ENCODE results near the gene CDCP1. TPM values are rescaled to one million over a fixed set of nuclear protein-coding genes. Genes with fewer than 3 reads are reported as not detected.

CDCP1 gene
- total and polyA plus RNA-seq, 5 experiments from 2014 or later, result 0.07 TPM; not detected in 4

GRCh38 chr3:45181496-45181895, 35.3 kb upstream of the CDCP1 start:
- Mint-ChIP-seq H3K4me1 (peaks cover 0 to 2% (median 0%) of the 10 kb centered on the region in 4 donors), H3K9me3 (no peaks in the 10 kb centered on the region), H3K36me3 (no peaks in the 10 kb centered on the region), H3K27me3 (peaks cover 3 to 61% (median 15%) of the 10 kb centered on the region in 5 donors), H3K27ac (no peak overlapping the region), H3K4me3 (no peak overlapping the region)
- no peak for DNase-seq
- no peak for ATAC-seq
- POLR2A ChIA-PET, result no interaction called here

GRCh38 chr3:45180899-45181298, 34.7 kb upstream of the CDCP1 start:
- Mint-ChIP-seq H3K36me3 (no peaks in the 10 kb centered on the region), H3K4me1 (peaks cover 0 to 2% (median 0%) of the 10 kb centered on the region in 4 donors), H3K9me3 (no peaks in the 10 kb centered on the region), H3K4me3 (no peak overlapping the region), H3K27me3 (peaks cover 3 to 56% (median 15%) of the 10 kb centered on the region in 5 donors), H3K27ac (no peak overlapping the region)
- DNase-seq (no peak), ATAC-seq (no peak)
- POLR2A ChIA-PET, result no interaction called here

- Mint-ChIP-seq H3K4me1 (no peaks in the 10 kb centered on the region), H3K27me3 (peaks cover 3 to 48% (median 15%) of the 10 kb centered on the region in 5 donors), H3K36me3 (no peaks in the 10 kb centered on the region), H3K27ac (peak overlapping the region in 1 of 10 donors; percentile 6), H3K9me3 (no peaks in the 10 kb centered on the region), H3K4me3 (no peak overlapping the region)
- DNase-seq (no peak), ATAC-seq (no peak)
- POLR2A ChIA-PET, result no interaction called here
Measured at GRCh38 chr3:45180051-45180450, 33.9 kb upstream of the CDCP1 start.

- ATAC-seq (no peak), DNase-seq (no peak)
- no peaks in the 10 kb centered on the region for H3K36me3 Mint-ChIP-seq
- H3K27ac Mint-ChIP-seq, result no peak overlapping the region
- peaks cover 3 to 45% (median 15%) of the 10 kb centered on the region in 5 donors for H3K27me3 Mint-ChIP-seq
- H3K4me1 Mint-ChIP-seq, result no peaks in the 10 kb centered on the region
- no peak overlapping the region for H3K4me3 Mint-ChIP-seq
- H3K9me3 Mint-ChIP-seq, result no peaks in the 10 kb centered on the region
- POLR2A ChIA-PET, result no interaction called here
Measured at GRCh38 chr3:45179163-45179562, 33.0 kb upstream of the CDCP1 start.

GRCh38 chr3:45178183-45179023, 32.2 kb upstream of the CDCP1 start:
- H3K36me3 Mint-ChIP-seq, result no peaks in the 10 kb centered on the region
- H3K4me3 Mint-ChIP-seq, result no peak overlapping the region
- POLR2A ChIA-PET, result no interaction called here
- no peaks in the 10 kb centered on the region for H3K9me3 Mint-ChIP-seq
- H3K4me1 Mint-ChIP-seq, result no peaks in the 10 kb centered on the region
- ATAC-seq (no peak), DNase-seq (no peak)
- H3K27me3 Mint-ChIP-seq, result peaks cover 4 to 49% (median 12%) of the 10 kb centered on the region in 5 donors
- H3K27ac Mint-ChIP-seq, result no peak overlapping the region

GRCh38 chr3:45176912-45177311, 30.7 kb upstream of the CDCP1 start:
- POLR2A ChIA-PET, result no interaction called here
- no peak overlapping the region for H3K4me3 Mint-ChIP-seq

GRCh38 chr3:45174234-45174633, 28.1 kb upstream of the CDCP1 start:
- no peaks in the 10 kb centered on the region for H3K36me3 Mint-ChIP-seq
- no peak overlapping the region for H3K27ac Mint-ChIP-seq
- peaks cover 2 to 8% (median 6%) of the 10 kb centered on the region in 4 donors for H3K4me1 Mint-ChIP-seq
- POLR2A ChIA-PET, result no interaction called here
- H3K27me3 Mint-ChIP-seq, result peaks cover 1 to 47% (median 15%) of the 10 kb centered on the region in 5 donors
- ATAC-seq (no peak), DNase-seq (no peak)
- H3K9me3 Mint-ChIP-seq, result no peaks in the 10 kb centered on the region
- H3K4me3 Mint-ChIP-seq, result no peak overlapping the region

More at GRCh38 chr3:45176912-45177311, 30.7 kb upstream of the CDCP1 start:
- DNase-seq (no peak), ATAC-seq (no peak)
- Mint-ChIP-seq H3K36me3 (no peaks in the 10 kb centered on the region), H3K27me3 (peaks cover 4 to 49% (median 13%) of the 10 kb centered on the region in 5 donors), H3K27ac (no peak overlapping the region), H3K4me1 (no peaks in the 10 kb centered on the region), H3K9me3 (no peaks in the 10 kb centered on the region)

GRCh38 chr3:45173776-45174175, 27.6 kb upstream of the CDCP1 start:
- no peaks in the 10 kb centered on the region for H3K9me3 Mint-ChIP-seq
- POLR2A ChIA-PET, result no interaction called here
- no peak overlapping the region for H3K4me3 Mint-ChIP-seq
- H3K36me3 Mint-ChIP-seq, result no peaks in the 10 kb centered on the region
- H3K4me1 Mint-ChIP-seq, result peaks cover 4 to 8% (median 6%) of the 10 kb centered on the region in 4 donors
- H3K27me3 Mint-ChIP-seq, result peaks cover 1 to 42% (median 15%) of the 10 kb centered on the region in 5 donors
- H3K27ac Mint-ChIP-seq, result no peak overlapping the region
- no peak for DNase-seq
- ATAC-seq, result no peak

GRCh38 chr3:45171283-45171682, 25.1 kb upstream of the CDCP1 start:
- POLR2A ChIA-PET, result interaction anchor here (0.8 kb wide), 1 partner anchor 1062 kb away, joined by 3 read pairs; no protein-coding TSS in a partner anchor
- H3K4me3 Mint-ChIP-seq, result no peak overlapping the region
- DNase-seq (no peak), ATAC-seq (no peak)
- H3K9me3 Mint-ChIP-seq, result peaks cover 0 to 3% (median 0%) of the 10 kb centered on the region in 9 donors
- peaks cover 15 to 26% (median 21%) of the 10 kb centered on the region in 4 donors for H3K4me1 Mint-ChIP-seq
- peaks cover 0 to 2% (median 0%) of the 10 kb centered on the region in 3 donors for H3K36me3 Mint-ChIP-seq
- peak overlapping the region in 1 of 10 donors; percentile 59 for H3K27ac Mint-ChIP-seq
- peaks cover 3 to 30% (median 8%) of the 10 kb centered on the region in 5 donors for H3K27me3 Mint-ChIP-seq

- Mint-ChIP-seq H3K36me3 (peaks cover 0 to 7% (median 0%) of the 10 kb centered on the region in 3 donors), H3K27me3 (peaks cover 3 to 30% (median 8%) of the 10 kb centered on the region in 5 donors), H3K4me1 (peaks cover 15 to 26% (median 23%) of the 10 kb centered on the region in 4 donors), H3K9me3 (peaks cover 0 to 11% (median 0%) of the 10 kb centered on the region in 9 donors), H3K4me3 (no peak overlapping the region), H3K27ac (peak overlapping the region in 3 of 10 donors; percentile 9 to 74 (median 74))
- ATAC-seq, result no peak
- DNase-seq, result no peak
- POLR2A ChIA-PET, result interaction anchor here (0.6 kb wide), 1 partner anchor 73 kb away, joined by 7 read pairs; no protein-coding TSS in a partner anchor
Measured at GRCh38 chr3:45170096-45170495, 23.9 kb upstream of the CDCP1 start.

GRCh38 chr3:45169125-45169904, 23.1 kb upstream of the CDCP1 start:
- Mint-ChIP-seq H3K27ac (peak overlapping the region in 3 of 10 donors; percentile 34 to 72 (median 60)), H3K4me3 (no peak overlapping the region), H3K27me3 (peaks cover 4 to 30% (median 8%) of the 10 kb centered on the region in 5 donors), H3K36me3 (peaks cover 0 to 7% (median 0%) of the 10 kb centered on the region in 3 donors), H3K9me3 (peaks cover 0 to 11% (median 0%) of the 10 kb centered on the region in 9 donors), H3K4me1 (peaks cover 15 to 26% (median 23%) of the 10 kb centered on the region in 4 donors)
- POLR2A ChIA-PET, result no interaction called here
- ATAC-seq (no peak), DNase-seq (no peak)

GRCh38 chr3:45168451-45168850, 22.3 kb upstream of the CDCP1 start:
- peaks cover 15 to 26% (median 23%) of the 10 kb centered on the region in 4 donors for H3K4me1 Mint-ChIP-seq
- ATAC-seq (no peak), DNase-seq (no peak)
- POLR2A ChIA-PET, result no interaction called here
- no peak overlapping the region for H3K4me3 Mint-ChIP-seq
- H3K36me3 Mint-ChIP-seq, result peaks cover 0 to 7% (median 0%) of the 10 kb centered on the region in 3 donors
- peaks cover 5 to 27% (median 6%) of the 10 kb centered on the region in 5 donors for H3K27me3 Mint-ChIP-seq
- peaks cover 0 to 11% (median 0%) of the 10 kb centered on the region in 9 donors for H3K9me3 Mint-ChIP-seq
- H3K27ac Mint-ChIP-seq, result peak overlapping the region in 1 of 10 donors; percentile 63

Data from naive thymus-derived CD8-positive, alpha-beta T cell (primary cell).